Measurements from ENCODE around the gene HFE.
A peak's percentile ranks its signal among the peaks of the same experiment; 100 is the strongest.
"Not testable (repeated sequence)": the region's sequence is repeated elsewhere in the genome, so short reads cannot be mapped to it uniquely, and the experiment has no call there.

Gene HFE

GRCh38 chr6:26087284-26088115, at the start of gene HFE:
TSS of gene HFE (plus strand) at chr6:26087429. CDS start at chr6:26087441, 12 bp downstream.
- Mint-ChIP-seq H3K9me3 (peaks cover 5% of the 10 kb centered on the region), H3K27ac (peak within 1 kb of the TSS; percentile 77), H3K36me3 (ENCODE audit: low read depth) (peaks cover 9% of the 10 kb centered on the region), H3K4me3 (peak within 1 kb of the TSS; percentile 78), H3K4me1 (ENCODE audit: low read depth) (peaks cover 44% of the 10 kb centered on the region), H3K27me3 (ENCODE audit: low read depth) (no peaks in the 10 kb centered on the region)

- Mint-ChIP-seq H3K36me3 (ENCODE audit: low read depth) (no peaks in the 10 kb centered on the region), H3K4me1 (ENCODE audit: low read depth) (peaks cover 29% of the 10 kb centered on the region), H3K4me3 (no peak overlapping the region), H3K9me3 (no peaks in the 10 kb centered on the region), H3K27me3 (ENCODE audit: low read depth) (no peaks in the 10 kb centered on the region), H3K27ac (no peak overlapping the region)
These were observed 45.3 kb upstream of the HFE start for GRCh38 chr6:26041946-26042345.

- Mint-ChIP-seq H3K36me3 (ENCODE audit: low read depth) (no peaks in the 10 kb centered on the region), H3K9me3 (no peaks in the 10 kb centered on the region), H3K27ac (peak overlapping the region; percentile 100), H3K27me3 (ENCODE audit: low read depth) (no peaks in the 10 kb centered on the region), H3K4me1 (ENCODE audit: low read depth) (peaks cover 35% of the 10 kb centered on the region), H3K4me3 (peak overlapping the region; percentile 88)
These were observed 43.7 kb upstream of the HFE start for GRCh38 chr6:26043384-26044139.

GRCh38 chr6:26044140-26045064, 42.8 kb upstream of the HFE start:
- peak overlapping the region; percentile 100 for H3K27ac Mint-ChIP-seq
- H3K36me3 Mint-ChIP-seq (ENCODE audit: low read depth) = no peaks in the 10 kb centered on the region
- peak overlapping the region; percentile 88 for H3K4me3 Mint-ChIP-seq
- no peaks in the 10 kb centered on the region for H3K9me3 Mint-ChIP-seq
- H3K4me1 Mint-ChIP-seq (ENCODE audit: low read depth) = peaks cover 37% of the 10 kb centered on the region
- H3K27me3 Mint-ChIP-seq (ENCODE audit: low read depth) = no peaks in the 10 kb centered on the region

- Mint-ChIP-seq H3K36me3 (ENCODE audit: low read depth) (no peaks in the 10 kb centered on the region), H3K4me3 (peak overlapping the region; percentile 88), H3K27me3 (ENCODE audit: low read depth) (no peaks in the 10 kb centered on the region), H3K27ac (peak overlapping the region; percentile 100), H3K9me3 (no peaks in the 10 kb centered on the region), H3K4me1 (ENCODE audit: low read depth) (peaks cover 37% of the 10 kb centered on the region)
These were observed 41.9 kb upstream of the HFE start for GRCh38 chr6:26045065-26045927.

- Mint-ChIP-seq H3K4me3 (peak overlapping the region; percentile 88), H3K27ac (peak overlapping the region; percentile 100), H3K27me3 (ENCODE audit: low read depth) (no peaks in the 10 kb centered on the region), H3K4me1 (ENCODE audit: low read depth) (peaks cover 37% of the 10 kb centered on the region), H3K36me3 (ENCODE audit: low read depth) (no peaks in the 10 kb centered on the region), H3K9me3 (no peaks in the 10 kb centered on the region)
These were observed 41.3 kb upstream of the HFE start for GRCh38 chr6:26045928-26046368.

- not testable (repeated sequence) for H3K4me3 Mint-ChIP-seq; H3K9me3 Mint-ChIP-seq; H3K27me3 Mint-ChIP-seq (ENCODE audit: low read depth); H3K36me3 Mint-ChIP-seq (ENCODE audit: low read depth)
- peak overlapping the region; percentile 43 for H3K27ac Mint-ChIP-seq
- H3K4me1 Mint-ChIP-seq (ENCODE audit: low read depth) = peaks cover 39% of the 10 kb centered on the region
These were observed 39.9 kb upstream of the HFE start for GRCh38 chr6:26047329-26047728.

GRCh38 chr6:26048590-26048989, 38.6 kb upstream of the HFE start:
- no peak overlapping the region for H3K27ac Mint-ChIP-seq
- H3K27me3 Mint-ChIP-seq (ENCODE audit: low read depth) = no peaks in the 10 kb centered on the region
- H3K36me3 Mint-ChIP-seq (ENCODE audit: low read depth) = no peaks in the 10 kb centered on the region
- no peak overlapping the region for H3K4me3 Mint-ChIP-seq
- no peaks in the 10 kb centered on the region for H3K9me3 Mint-ChIP-seq
- H3K4me1 Mint-ChIP-seq (ENCODE audit: low read depth) = peaks cover 32% of the 10 kb centered on the region

- Mint-ChIP-seq H3K4me1 (ENCODE audit: low read depth) (peaks cover 36% of the 10 kb centered on the region), H3K27me3 (ENCODE audit: low read depth) (no peaks in the 10 kb centered on the region), H3K4me3 (no peak overlapping the region), H3K36me3 (ENCODE audit: low read depth) (peaks cover 6% of the 10 kb centered on the region), H3K27ac (no peak overlapping the region), H3K9me3 (no peaks in the 10 kb centered on the region)
These were observed 35.4 kb upstream of the HFE start for GRCh38 chr6:26051665-26052310.

- not testable (repeated sequence) for H3K27me3 Mint-ChIP-seq (ENCODE audit: low read depth); H3K27ac Mint-ChIP-seq; H3K4me3 Mint-ChIP-seq; H3K36me3 Mint-ChIP-seq (ENCODE audit: low read depth); H3K9me3 Mint-ChIP-seq
- peaks cover 36% of the 10 kb centered on the region for H3K4me1 Mint-ChIP-seq (ENCODE audit: low read depth)
These were observed 34.4 kb upstream of the HFE start for GRCh38 chr6:26052762-26053250.

GRCh38 chr6:26053992-26054780, 33.0 kb upstream of the HFE start:
- H3K4me1 Mint-ChIP-seq (ENCODE audit: low read depth) = peaks cover 35% of the 10 kb centered on the region
- peak overlapping the region; percentile 99 for H3K27ac Mint-ChIP-seq
- H3K27me3 Mint-ChIP-seq (ENCODE audit: low read depth) = no peaks in the 10 kb centered on the region
- H3K4me3 Mint-ChIP-seq = peak overlapping the region; percentile 89
- no peaks in the 10 kb centered on the region for H3K9me3 Mint-ChIP-seq
- H3K36me3 Mint-ChIP-seq (ENCODE audit: low read depth) = peaks cover 6% of the 10 kb centered on the region
